Trophoblast cell (in vitro differentiated cells and primary cell): ENCODE measurements around the gene OR2V1. TPM values are rescaled to one million over a fixed set of nuclear protein-coding genes. Genes with fewer than 3 reads are reported as not detected.
A peak's percentile ranks its signal among the peaks of the same experiment; 100 is the strongest.
"Not testable (repeated sequence)": the region's sequence is repeated elsewhere in the genome, so short reads cannot be mapped to it uniquely, and the experiment has no call there.

Experiments
- DNase-seq, 2 donors: peaks; one replicate each; pipeline ENCODE4 v3.0.0-alpha.2; 2016
- H2AFZ ChIP-seq: 2 replicates; pipeline ENCODE4 v1.6.1; 2013; ENCODE audit warnings: low read length, moderate library complexity, mild to moderate bottlenecking; ENCODE audit not compliant: insufficient read depth, poor library complexity
- H2AK5ac ChIP-seq: 2 replicates; pipeline ENCODE4 v1.6.1; 2013; ENCODE audit warnings: mild to moderate bottlenecking, low read length
- H2BK120ac ChIP-seq: 2 replicates; pipeline ENCODE4 v1.6.1; 2013; ENCODE audit warnings: low read length, mild to moderate bottlenecking, moderate library complexity; ENCODE audit not compliant: insufficient read depth, poor library complexity
- H2BK12ac ChIP-seq: 2 replicates; pipeline ENCODE4 v1.6.1; 2013; ENCODE audit warnings: mild to moderate bottlenecking, low read length, moderate library complexity
- H2BK5ac ChIP-seq: 2 replicates; pipeline ENCODE4 v1.6.1; 2013; ENCODE audit warnings: low read length, low read depth, moderate library complexity, mild to moderate bottlenecking; ENCODE audit not compliant: poor library complexity
- H3K14ac ChIP-seq: 2 replicates; pipeline ENCODE4 v1.6.1; 2013; ENCODE audit warnings: mild to moderate bottlenecking, low read length
- H3K18ac ChIP-seq: 2 replicates; pipeline ENCODE4 v1.6.1; 2013; ENCODE audit warnings: mild to moderate bottlenecking, low read length
- H3K23ac ChIP-seq: 2 replicates; pipeline ENCODE4 v1.6.1; 2013; ENCODE audit warnings: low read length
- H3K27ac ChIP-seq: 2 replicates; pipeline ENCODE4 v1.5.1; 2013; ENCODE audit warnings: low read depth, mild to moderate bottlenecking, inconsistent platforms, low read length, moderate library complexity
- H3K27me3 ChIP-seq: 2 replicates; pipeline ENCODE4 v1.6.1; 2013; ENCODE audit warnings: inconsistent platforms, mild to moderate bottlenecking, low read length, moderate library complexity; ENCODE audit not compliant: insufficient read depth
- H3K36me3 ChIP-seq, 2 experiments: 1 replicate in 1 of 2; 2 replicates in 1 of 2; pipeline ENCODE4 v1.6.1; 2013; ENCODE audit warnings: low read length in 2 of 2, mild to moderate bottlenecking in 2 of 2, moderate library complexity in 1 of 2; ENCODE audit not compliant: insufficient read depth in 2 of 2, control insufficient read depth in 1 of 2
- H3K4ac ChIP-seq: 2 replicates; pipeline ENCODE4 v1.6.1; 2013; ENCODE audit warnings: low read depth, mild to moderate bottlenecking, low read length, moderate library complexity
- H3K4me1 ChIP-seq, 2 experiments: 1 replicate in 1 of 2; 2 replicates in 1 of 2; pipeline ENCODE4 v1.6.1; 2013; ENCODE audit warnings: low read length in 2 of 2, mild to moderate bottlenecking in 2 of 2, moderate library complexity in 1 of 2; ENCODE audit not compliant: insufficient read depth in 2 of 2, control insufficient read depth in 1 of 2
- H3K4me2 ChIP-seq: 2 replicates; pipeline ENCODE4 v1.6.1; 2013; ENCODE audit warnings: inconsistent platforms, mild to moderate bottlenecking, low read length, moderate library complexity
- H3K4me3 ChIP-seq: 2 replicates; pipeline ENCODE4 v1.5.1; 2013; ENCODE audit warnings: mild to moderate bottlenecking, low read depth, low read length, inconsistent platforms
- H3K79me1 ChIP-seq: one replicate; pipeline ENCODE4 v1.6.1; 2013; ENCODE audit warnings: low read length
- H3K79me2 ChIP-seq: 2 replicates; pipeline ENCODE4 v1.6.1; 2013; ENCODE audit warnings: low read length, mild to moderate bottlenecking; ENCODE audit not compliant: control insufficient read depth, insufficient read depth, poor library complexity
- H3K9ac ChIP-seq: 2 replicates; pipeline ENCODE4 v1.6.1; 2013; ENCODE audit warnings: mild to moderate bottlenecking, low read length
- H3K9me3 ChIP-seq: 2 replicates; pipeline ENCODE4 v1.6.1; 2013; ENCODE audit warnings: low read depth, mild to moderate bottlenecking, control low read depth, inconsistent platforms, low read length; ENCODE audit not compliant: insufficient read depth
- H4K12ac ChIP-seq: 2 replicates; pipeline ENCODE4 v1.6.1; 2013; ENCODE audit warnings: low read depth, mild to moderate bottlenecking, low read length, moderate library complexity
- H4K8ac ChIP-seq: 2 replicates; pipeline ENCODE4 v1.6.1; 2013; ENCODE audit warnings: low read depth, mild to moderate bottlenecking, low read length, moderate library complexity
- H4K91ac ChIP-seq: one replicate; pipeline ENCODE4 v1.6.1; 2013; ENCODE audit warnings: low read depth, mild to moderate bottlenecking, low read length, moderate library complexity
- WGBS: extraction: QIAGEN DNeasy Blood & Tissue Kit; methylation state at CpG from one replicate; pipeline ENCODE4 v1.1.7; 2013; ENCODE audit warnings: missing lambda C conversion rate; ENCODE audit not compliant: insufficient read length, insufficient coverage; ENCODE audit errors: extremely low coverage; 5-methylcytosine and 5-hydroxymethylcytosine counted together
- polyA plus RNA-seq: library from polyadenylated mRNA; stranded (reverse); fragments of 200-250 nt; gene quantifications from 2 replicates; pipeline ENCODE4 v1.2.3, GENCODE V29; 2013

OR2V1 gene, protein sequence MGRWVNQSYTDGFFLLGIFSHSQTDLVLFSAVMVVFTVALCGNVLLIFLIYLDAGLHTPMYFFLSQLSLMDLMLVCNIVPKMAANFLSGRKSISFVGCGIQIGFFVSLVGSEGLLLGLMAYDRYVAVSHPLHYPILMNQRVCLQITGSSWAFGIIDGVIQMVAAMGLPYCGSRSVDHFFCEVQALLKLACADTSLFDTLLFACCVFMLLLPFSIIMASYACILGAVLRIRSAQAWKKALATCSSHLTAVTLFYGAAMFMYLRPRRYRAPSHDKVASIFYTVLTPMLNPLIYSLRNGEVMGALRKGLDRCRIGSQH
- polyA plus RNA-seq = not detected in 2 replicates

DNA sequence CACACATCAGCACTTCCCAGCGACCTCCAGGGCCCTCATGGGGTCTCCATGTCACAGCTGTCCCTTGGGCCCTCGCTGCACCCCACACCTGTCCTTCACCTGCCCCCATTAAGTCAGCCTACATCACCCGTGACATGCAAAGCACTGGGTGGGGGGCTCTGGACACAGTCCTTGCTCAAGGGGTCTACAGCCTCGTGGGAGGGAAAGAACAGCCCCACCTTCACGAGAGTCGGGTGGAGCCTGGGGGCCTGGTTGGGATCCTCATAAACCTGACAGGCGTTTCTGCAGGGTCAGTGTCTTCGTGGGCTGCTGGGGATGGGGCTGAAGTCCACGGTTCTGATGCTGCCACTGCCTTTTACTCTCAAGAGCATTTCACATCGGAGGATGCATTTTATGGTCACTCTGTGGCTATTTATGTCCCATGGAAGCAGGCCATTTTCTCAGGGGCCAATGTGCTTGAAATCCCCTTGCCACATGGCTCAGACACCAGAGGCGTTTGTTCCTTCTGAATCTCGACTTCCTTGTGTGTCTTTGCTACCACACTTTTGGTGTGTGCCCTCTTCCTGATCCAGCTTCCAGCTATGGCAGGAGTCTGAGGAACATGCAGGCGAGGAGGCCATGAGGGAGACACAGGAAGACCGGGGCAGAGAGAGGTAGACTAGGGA is at the start of gene OR2V1:
OR2V1 (minus strand) TSS at position 338 of the 665 bp plus-strand sequence. CDS start 5,865 bp downstream, outside the sequence.
- no CpG with 5 or more reads among the region's 14 CpGs for WGBS
- Histone ChIP-seq H4K12ac (no peak within 1 kb of the TSS), H3K4me2 (no peak within 1 kb of the TSS), H3K23ac (no peak within 1 kb of the TSS), H3K4ac (no peak within 1 kb of the TSS), H3K4me1 (no peaks in the 10 kb centered on the region), H3K9ac (no peak within 1 kb of the TSS), H2AFZ (no peak within 1 kb of the TSS), H2BK120ac (no peak within 1 kb of the TSS), H3K9me3 (peaks cover 2% of the 10 kb centered on the region), H3K27ac (no peak within 1 kb of the TSS), H3K18ac (no peak within 1 kb of the TSS), H2AK5ac (no peak within 1 kb of the TSS), H3K36me3 (no peaks in the 10 kb centered on the region), H3K79me1 (no peaks in the 10 kb centered on the region), H4K8ac (no peak within 1 kb of the TSS), H2BK5ac (no peak within 1 kb of the TSS), H3K4me3 (no peak within 1 kb of the TSS), H2BK12ac (no peak within 1 kb of the TSS), H3K14ac (no peak within 1 kb of the TSS), H3K79me2 (no peaks in the 10 kb centered on the region), H4K91ac (no peak within 1 kb of the TSS), H3K27me3 (no peaks in the 10 kb centered on the region)
- no peak for DNase-seq

DNA sequence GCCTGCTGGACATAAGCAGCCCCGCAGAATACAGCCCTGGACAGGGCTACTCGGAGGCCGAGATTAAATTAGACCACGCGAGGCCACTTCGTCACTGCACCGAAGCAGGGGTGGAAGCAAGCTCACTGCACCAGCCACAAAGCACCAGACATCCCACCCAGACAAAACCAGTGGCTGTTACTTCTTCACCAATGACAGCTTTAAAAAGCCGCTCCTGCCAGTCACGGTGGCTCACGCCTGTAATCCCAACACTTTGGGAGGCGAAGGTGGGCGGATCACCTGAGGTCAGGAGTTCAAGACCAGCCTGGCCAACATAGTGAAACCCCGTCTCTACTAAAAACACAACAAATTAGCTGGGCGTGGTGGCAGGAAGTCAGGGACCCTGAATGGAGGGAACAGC is 46.6 kb upstream of the OR2V1 start:
- not testable (repeated sequence) for H4K91ac ChIP-seq, H4K8ac ChIP-seq, H2BK12ac ChIP-seq, H3K4me3 ChIP-seq, H3K23ac ChIP-seq, H3K36me3 ChIP-seq, H3K14ac ChIP-seq, H4K12ac ChIP-seq, H3K9ac ChIP-seq, H3K27ac ChIP-seq, H2BK120ac ChIP-seq, H3K18ac ChIP-seq, H3K4me2 ChIP-seq, H3K4ac ChIP-seq, H3K27me3 ChIP-seq, H3K9me3 ChIP-seq, H2BK5ac ChIP-seq, H3K79me1 ChIP-seq, H2AK5ac ChIP-seq, H3K4me1 ChIP-seq, H3K79me2 ChIP-seq, DNase-seq, H2AFZ ChIP-seq
- WGBS = no CpG with 5 or more reads among the region's 14 CpGs

DNA sequence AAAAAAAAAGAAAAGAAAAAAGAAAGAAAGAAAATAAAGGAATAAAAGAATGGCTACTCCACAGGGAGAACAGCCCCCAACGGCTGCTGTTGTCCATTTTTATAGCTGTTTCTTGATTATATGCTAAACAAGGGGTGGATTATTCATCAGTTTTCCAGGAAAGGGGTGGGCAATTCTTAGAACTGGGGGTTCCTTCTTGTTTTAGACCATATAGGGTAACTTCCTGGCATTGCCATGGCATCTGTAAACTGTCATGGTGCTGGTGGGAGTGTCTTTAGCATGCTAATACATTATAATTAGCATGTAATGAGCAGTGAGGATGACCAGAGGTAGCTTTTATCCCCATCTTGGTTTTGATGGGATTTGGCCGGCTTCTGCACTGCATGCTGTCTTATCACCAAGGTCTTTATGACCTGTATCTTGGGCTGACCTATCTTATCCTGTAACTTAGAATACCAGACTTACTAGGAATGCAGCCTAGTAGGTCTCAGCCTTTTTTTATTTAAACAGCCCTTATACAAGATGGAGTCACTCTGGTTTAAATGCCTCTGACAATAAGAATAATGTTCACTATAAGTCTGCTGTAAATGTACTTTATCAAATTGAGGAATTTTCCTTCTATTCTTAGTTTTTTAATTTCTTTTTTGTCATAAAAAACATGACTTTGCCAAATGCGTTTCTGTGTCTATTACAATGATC is 45.4 kb upstream of the OR2V1 start:
- H3K4ac ChIP-seq = no peak overlapping the region
- H3K9ac ChIP-seq = no peak overlapping the region
- H3K79me1 ChIP-seq = no peaks in the 10 kb centered on the region
- peaks cover 2 to 5% of the 10 kb centered on the region in 2 experiments for H3K4me1 ChIP-seq
- no peak for DNase-seq
- H3K18ac ChIP-seq = no peak overlapping the region
- no peak overlapping the region for H2AFZ ChIP-seq
- no peak overlapping the region for H2BK12ac ChIP-seq
- H3K4me2 ChIP-seq = no peak overlapping the region
- H3K4me3 ChIP-seq = no peak overlapping the region
- H2BK120ac ChIP-seq = no peak overlapping the region
- H4K12ac ChIP-seq = no peak overlapping the region
- H4K91ac ChIP-seq = no peak overlapping the region
- H3K9me3 ChIP-seq = peaks cover 2% of the 10 kb centered on the region
- no peak overlapping the region for H2BK5ac ChIP-seq
- H3K36me3 ChIP-seq = no peaks in the 10 kb centered on the region
- no peak overlapping the region for H4K8ac ChIP-seq
- H3K27me3 ChIP-seq = no peaks in the 10 kb centered on the region
- no CpG with 5 or more reads among the region's 3 CpGs for WGBS
- no peak overlapping the region for H3K27ac ChIP-seq
- H2AK5ac ChIP-seq = no peak overlapping the region
- no peaks in the 10 kb centered on the region for H3K79me2 ChIP-seq
- no peak overlapping the region for H3K23ac ChIP-seq
- no peak overlapping the region for H3K14ac ChIP-seq

DNA sequence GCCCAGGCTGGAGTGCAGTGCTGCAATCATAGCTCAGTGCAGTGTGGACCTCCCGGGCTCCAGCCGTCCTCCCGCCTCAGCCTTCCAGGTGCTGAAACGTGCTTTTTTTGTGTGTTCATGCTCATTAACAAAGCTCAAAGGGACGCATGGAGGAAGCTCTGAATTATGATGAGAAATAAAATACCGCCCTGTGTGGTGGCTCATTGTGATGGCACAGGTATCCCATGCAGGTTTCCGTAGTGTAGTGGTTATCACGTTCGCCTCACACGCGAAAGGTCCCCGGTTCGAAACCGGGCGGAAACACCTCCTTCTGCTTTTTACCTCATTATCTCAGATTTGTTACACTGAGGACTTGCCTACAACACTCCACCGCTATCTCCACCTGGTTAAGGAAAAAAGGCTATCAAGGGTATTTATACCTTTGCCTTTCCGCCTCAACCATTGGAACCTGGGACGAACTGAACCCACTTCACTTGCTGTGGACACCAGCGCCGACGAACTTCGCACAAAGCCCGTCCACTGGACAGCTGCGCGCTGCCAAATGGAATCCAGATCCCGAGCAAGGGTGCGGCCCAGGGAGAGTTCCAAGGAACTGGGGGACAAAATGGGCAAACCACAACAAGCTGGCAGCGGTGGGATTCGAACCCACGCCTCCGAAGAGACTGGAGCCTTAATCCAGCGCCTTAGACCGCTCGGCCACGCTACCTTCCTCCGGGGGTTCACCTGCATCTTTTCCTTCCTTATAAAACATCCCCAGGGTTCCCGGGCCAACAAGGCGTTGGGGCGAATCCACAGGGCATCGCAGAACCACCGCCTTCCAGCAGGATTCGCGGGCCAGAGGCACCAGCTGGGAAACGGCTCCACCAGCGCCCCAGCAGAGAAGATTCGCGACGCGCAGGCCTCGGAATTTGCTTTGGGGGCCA is 42.7 kb upstream of the OR2V1 start:
- H3K79me2 ChIP-seq = no peaks in the 10 kb centered on the region
- no CpG with 5 or more reads among the region's 50 CpGs for WGBS
- no peak overlapping the region for H2BK5ac ChIP-seq
- H3K4me1 ChIP-seq = peaks cover 10 to 14% of the 10 kb centered on the region in 2 experiments
- H3K27ac ChIP-seq = no peak overlapping the region
- H4K12ac ChIP-seq = no peak overlapping the region
- peak in 1 of 2 donors; percentile 50 for DNase-seq
- H4K91ac ChIP-seq = no peak overlapping the region
- H3K4ac ChIP-seq = no peak overlapping the region
- peak overlapping the region; percentile 51 for H3K4me2 ChIP-seq
- no peak overlapping the region for H4K8ac ChIP-seq
- no peak overlapping the region for H3K23ac ChIP-seq
- peaks cover 2% of the 10 kb centered on the region for H3K9me3 ChIP-seq
- H3K18ac ChIP-seq = no peak overlapping the region
- no peak overlapping the region for H3K14ac ChIP-seq
- H2BK120ac ChIP-seq = no peak overlapping the region
- H2AK5ac ChIP-seq = no peak overlapping the region
- H2BK12ac ChIP-seq = no peak overlapping the region
- H3K79me1 ChIP-seq = no peaks in the 10 kb centered on the region
- H3K4me3 ChIP-seq = peak overlapping the region; percentile 33
- no peaks in the 10 kb centered on the region for H3K27me3 ChIP-seq
- H3K9ac ChIP-seq = no peak overlapping the region
- H2AFZ ChIP-seq = peak overlapping the region; percentile 12
- no peaks in the 10 kb centered on the region for H3K36me3 ChIP-seq
